Uterus (tissue), 4 donors: ENCODE results near the gene ZNF446. TPM values are rescaled to one million over a fixed set of nuclear protein-coding genes. Genes with fewer than 3 reads are reported as not detected.

ENCODE experiments used
- DNase-seq, 2 donors: peaks; one replicate each; pipeline ENCODE4 v3.0.0-alpha.2; 2019 to 2020
- H3K27ac ChIP-seq, 2 donors: fragments of 200-600 bp; sonication (generic); 1 replicate in 1 of 2; 2 replicates in 1 of 2; pipeline ENCODE4 v1.5.1; 2016 to 2018
- H3K27me3 ChIP-seq, 2 donors: fragments of 200-600 bp; sonication (generic); one replicate each; pipeline ENCODE4 v1.5.1; 2018 to 2019; ENCODE audit warnings: control low read depth in 1 of 2
- H3K36me3 ChIP-seq, 2 donors: fragments of 200-600 bp; sonication (generic); one replicate each; pipeline ENCODE4 v1.5.1; 2019; ENCODE audit warnings: control low read depth in 1 of 2
- H3K4me1 ChIP-seq, 2 donors: fragments of 200-600 bp; sonication (generic); one replicate each; pipeline ENCODE4 v1.5.1; 2018 to 2019; ENCODE audit warnings: control low read depth in 1 of 2
- H3K4me3 ChIP-seq, 2 donors: fragments of 200-600 bp; sonication (generic); 1 replicate in 1 of 2; 2 replicates in 1 of 2; pipeline ENCODE4 v1.5.1; 2018 to 2019; ENCODE audit warnings: mild to moderate bottlenecking in 1 of 2
- H3K9me3 ChIP-seq, 2 donors: fragments of 200-600 bp; sonication (generic); one replicate each; pipeline ENCODE4 v1.5.1; 2019; ENCODE audit warnings: control low read depth in 1 of 2
- POLR2A ChIP-seq, 2 donors: fragments of 450-650 bp; IDR thresholded peaks; one replicate each; pipeline ENCODE4 v1.6.1; 2016; ENCODE audit warnings: antibody characterized with exemption in 2 of 2, mild to moderate bottlenecking in 1 of 2, moderate library complexity in 1 of 2
- intact Hi-C: fragments of 100-400 bp; cut with DNase I; formaldehyde crosslinking; loops from one replicate; pipeline ENCODE4 v1.15.1; 2023; ENCODE audit warnings: low total_unique reads
- total RNA-seq, 4 donors: library from RNA; depleted of rRNA in 3 of 4; stranded (reverse); fragments of >200 nt in 3 of 4; gene quantifications; one replicate each; pipeline versions ENCODE4 v1.1.0 to v1.2.4, GENCODE V29; 2014 to 2023
- TF ChIP-seq, protein P1 (sequence below), 4 experiments: fragments of 200-600 bp in 2 of 4; fragments of 450-650 bp in 2 of 4; sonication (generic) in 2 of 4; IDR thresholded peaks; one replicate each; pipeline ENCODE4 v1.5.1; 2016 to 2019; ENCODE audit warnings: antibody characterized with exemption in 4 of 4, mild to moderate bottlenecking in 2 of 4, moderate library complexity in 1 of 4
- donor health status: DM: yes; HTN: yes; CAD: no.

The ZNF446 gene
- 10 to 100 TPM in 3 of 4 donors, 1 to 10 TPM in 1; 1.8 to 18.7 (median 11.4) TPM for total RNA-seq

DNA sequence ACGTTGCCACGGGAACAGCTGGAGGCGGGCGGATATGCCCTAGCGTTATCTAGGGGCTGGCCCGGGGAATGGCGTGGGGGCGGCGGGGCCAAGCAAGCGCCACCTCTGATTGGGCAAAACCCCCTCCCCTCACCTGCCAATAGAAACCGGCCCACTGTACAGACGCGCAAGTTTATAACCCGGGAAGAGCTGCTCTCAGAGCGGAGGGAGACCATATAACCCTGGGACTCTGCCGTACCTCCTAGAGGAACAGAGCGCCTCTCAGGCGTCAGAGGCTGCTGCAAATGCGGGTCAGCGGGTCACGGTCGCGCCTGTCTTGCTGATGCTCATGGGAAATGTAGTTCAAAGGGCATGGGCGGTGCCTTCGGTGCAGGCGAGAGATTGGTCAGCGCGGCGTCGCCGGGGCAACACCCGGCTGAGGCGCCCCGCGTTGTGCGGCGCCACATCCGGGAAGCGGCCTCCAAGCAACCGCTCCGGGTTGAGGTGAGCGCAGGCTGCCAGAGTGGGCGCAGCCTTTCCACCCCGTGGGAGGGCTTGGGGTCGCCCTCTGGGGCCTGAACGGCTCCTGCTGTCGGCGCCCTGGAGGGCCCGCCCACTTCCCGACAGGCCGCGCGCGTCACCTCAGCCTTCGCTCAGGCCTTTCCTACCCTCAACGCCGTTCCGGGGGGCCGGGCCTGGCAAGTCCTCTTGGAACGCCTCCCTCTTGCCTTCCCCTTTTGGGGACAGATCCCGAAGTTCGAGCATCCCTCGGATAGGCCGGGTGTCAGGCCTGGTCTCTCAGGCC, at the start of gene ZNF446:
TSS of gene ZNF446 (plus strand) at position 639 of the 784 bp plus-strand sequence. CDS start 867 bp downstream, outside the sequence.
- intact Hi-C loops = no loop called here
- DNase-seq = peak; percentile 96 to 98
- TF ChIP-seq POLR2A (IDR thresholded peaks at IDR 0.05) = peak in 1 of 2 donors; percentile 55
- TF ChIP-seq, protein P1, sequence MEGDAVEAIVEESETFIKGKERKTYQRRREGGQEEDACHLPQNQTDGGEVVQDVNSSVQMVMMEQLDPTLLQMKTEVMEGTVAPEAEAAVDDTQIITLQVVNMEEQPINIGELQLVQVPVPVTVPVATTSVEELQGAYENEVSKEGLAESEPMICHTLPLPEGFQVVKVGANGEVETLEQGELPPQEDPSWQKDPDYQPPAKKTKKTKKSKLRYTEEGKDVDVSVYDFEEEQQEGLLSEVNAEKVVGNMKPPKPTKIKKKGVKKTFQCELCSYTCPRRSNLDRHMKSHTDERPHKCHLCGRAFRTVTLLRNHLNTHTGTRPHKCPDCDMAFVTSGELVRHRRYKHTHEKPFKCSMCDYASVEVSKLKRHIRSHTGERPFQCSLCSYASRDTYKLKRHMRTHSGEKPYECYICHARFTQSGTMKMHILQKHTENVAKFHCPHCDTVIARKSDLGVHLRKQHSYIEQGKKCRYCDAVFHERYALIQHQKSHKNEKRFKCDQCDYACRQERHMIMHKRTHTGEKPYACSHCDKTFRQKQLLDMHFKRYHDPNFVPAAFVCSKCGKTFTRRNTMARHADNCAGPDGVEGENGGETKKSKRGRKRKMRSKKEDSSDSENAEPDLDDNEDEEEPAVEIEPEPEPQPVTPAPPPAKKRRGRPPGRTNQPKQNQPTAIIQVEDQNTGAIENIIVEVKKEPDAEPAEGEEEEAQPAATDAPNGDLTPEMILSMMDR (IDR thresholded peaks at IDR 0.05) = peak in 1 of 4 experiments; percentile 4
- H3K27me3 ChIP-seq = no peaks in the 10 kb centered on the region
- H3K36me3 ChIP-seq = no peaks in the 10 kb centered on the region
- H3K4me3 ChIP-seq = peak within 1 kb of the TSS; percentile 55 to 58
- H3K27ac ChIP-seq = peak within 1 kb of the TSS; percentile 84 to 87
- peaks cover 0 to 5% of the 10 kb centered on the region in 2 donors for H3K4me1 ChIP-seq
- no peaks in the 10 kb centered on the region for H3K9me3 ChIP-seq

DNA sequence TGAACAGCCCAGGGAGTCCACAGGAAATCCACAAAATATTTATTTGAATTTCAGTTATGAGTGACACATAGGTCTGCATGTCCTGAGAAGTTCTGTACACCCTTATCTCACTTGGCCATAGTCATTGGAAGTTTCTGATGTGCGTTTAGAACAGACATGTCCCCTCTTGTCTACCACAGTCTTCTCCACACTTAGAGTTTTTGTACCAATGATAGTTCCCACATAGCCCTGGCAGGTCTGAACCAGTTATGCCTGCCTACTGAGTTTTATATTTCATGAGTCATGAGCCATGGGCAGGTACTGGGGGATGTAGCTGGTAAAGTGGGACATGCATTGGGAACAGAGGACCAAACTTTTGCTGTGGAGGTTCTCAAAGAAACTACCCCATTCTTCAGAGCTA, 47.5 kb upstream of the ZNF446 start:
- Histone ChIP-seq H3K4me3 (no peak overlapping the region), H3K27ac (no peak overlapping the region), H3K9me3 (peaks cover 0 to 50% of the 10 kb centered on the region in 2 donors), H3K4me1 (no peaks in the 10 kb centered on the region), H3K36me3 (no peaks in the 10 kb centered on the region), H3K27me3 (no peaks in the 10 kb centered on the region)
- intact Hi-C loops = no loop called here
- no peak for DNase-seq
- no peak for TF ChIP-seq POLR2A (IDR thresholded peaks at IDR 0.05)
- TF ChIP-seq, protein P1 (IDR thresholded peaks at IDR 0.05) = no peak

DNA sequence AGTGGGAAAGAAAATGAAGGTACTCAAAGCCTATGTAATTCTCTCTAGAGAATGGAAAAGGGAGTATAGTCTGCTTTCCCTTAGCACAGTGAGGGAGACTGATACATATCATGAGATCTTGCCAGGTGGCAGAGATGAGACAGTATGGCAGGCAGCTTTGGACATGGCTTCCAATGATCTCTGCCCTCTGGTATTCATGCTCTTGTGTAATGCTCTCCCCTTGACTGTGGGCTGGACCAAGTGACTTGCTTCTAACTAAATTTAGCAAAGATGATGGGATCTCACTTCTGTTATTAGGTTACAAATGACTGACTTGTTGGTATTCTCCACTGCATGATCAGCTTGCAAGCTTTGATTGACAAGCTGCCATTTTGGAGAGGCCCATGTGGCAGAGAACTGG, 46.4 kb upstream of the ZNF446 start:
- Histone ChIP-seq H3K4me1 (no peaks in the 10 kb centered on the region), H3K27me3 (no peaks in the 10 kb centered on the region), H3K27ac (no peak overlapping the region), H3K4me3 (no peak overlapping the region), H3K36me3 (no peaks in the 10 kb centered on the region), H3K9me3 (peaks cover 0 to 61% of the 10 kb centered on the region in 2 donors)
- TF ChIP-seq, protein P1 (IDR thresholded peaks at IDR 0.05) = no peak
- TF ChIP-seq POLR2A (IDR thresholded peaks at IDR 0.05) = no peak
- intact Hi-C loops = no loop called here
- DNase-seq = no peak

DNA sequence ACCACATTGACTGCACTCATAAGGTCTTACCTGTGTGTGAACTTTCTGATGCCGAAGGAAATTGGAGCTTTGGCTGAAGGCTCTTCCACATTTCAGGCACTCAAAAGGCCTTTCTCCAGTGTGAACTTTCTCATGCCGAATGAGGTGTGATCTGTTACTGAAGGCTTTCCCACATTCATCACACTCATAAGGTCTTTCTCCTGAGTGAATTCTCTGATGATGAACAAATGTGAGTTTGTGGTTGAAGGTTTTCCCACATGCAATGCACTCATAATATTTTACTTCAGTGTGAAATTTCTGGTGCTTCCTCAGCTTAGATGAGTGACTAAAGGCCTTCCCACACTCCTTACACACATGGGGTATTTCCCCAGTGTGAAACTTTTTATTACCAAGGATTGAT, 41.9 kb upstream of the ZNF446 start:
- DNase-seq = no peak
- no peaks in the 10 kb centered on the region for H3K4me1 ChIP-seq
- no peak overlapping the region for H3K27ac ChIP-seq
- no peak overlapping the region for H3K4me3 ChIP-seq
- no peaks in the 10 kb centered on the region for H3K36me3 ChIP-seq
- peaks cover 0 to 96% of the 10 kb centered on the region in 2 donors for H3K9me3 ChIP-seq
- H3K27me3 ChIP-seq = no peaks in the 10 kb centered on the region
- intact Hi-C loops = no loop called here
- TF ChIP-seq, protein P1 (IDR thresholded peaks at IDR 0.05) = no peak
- TF ChIP-seq POLR2A (IDR thresholded peaks at IDR 0.05) = no peak
